UCSD-AML1 (cell line): ENCODE measurements around the gene GLRX2.

Source experiments
- DNase-seq: peaks from one replicate; lab custom pipeline; 2025; ENCODE audit not compliant: unreplicated experiment; lab: John Stamatoyannopoulos, UW

GLRX2 gene

DNA sequence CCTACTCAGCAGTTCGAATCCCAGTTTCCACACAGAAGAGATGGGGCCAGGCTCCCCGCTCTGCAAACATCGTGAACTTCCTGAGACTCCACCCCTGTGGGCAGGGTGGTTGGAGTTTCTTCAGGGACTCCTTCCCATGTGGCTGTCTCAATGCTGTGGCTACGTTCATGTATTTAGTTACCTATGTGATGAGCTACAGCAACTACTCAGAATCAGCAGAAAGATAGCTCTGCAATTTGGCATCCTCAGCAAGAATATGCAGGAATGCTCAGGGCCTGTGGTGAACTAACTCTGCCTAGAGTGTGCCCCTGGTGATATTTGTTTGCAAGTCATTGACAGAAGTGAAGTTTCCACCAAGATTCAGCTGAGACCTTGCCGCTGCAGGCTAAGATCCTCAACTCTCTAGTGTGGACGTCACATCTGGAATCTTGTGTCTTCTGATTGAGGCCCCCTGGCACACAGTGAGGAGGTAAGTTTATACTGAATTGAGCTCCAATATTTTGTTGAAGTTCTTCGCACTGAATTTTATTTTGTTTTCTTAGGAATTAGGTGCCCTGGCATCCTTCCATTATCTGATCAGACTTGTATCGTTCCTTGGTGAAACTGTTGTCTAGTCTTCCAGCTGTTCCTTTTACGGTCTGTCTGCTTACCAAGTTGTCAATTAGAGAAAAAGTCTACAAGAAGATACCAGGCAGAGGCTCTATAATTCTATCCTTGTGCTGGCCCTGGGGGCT lies 8.2 kb upstream of the GLRX2 start:
- DNase-seq, result no peak

DNA sequence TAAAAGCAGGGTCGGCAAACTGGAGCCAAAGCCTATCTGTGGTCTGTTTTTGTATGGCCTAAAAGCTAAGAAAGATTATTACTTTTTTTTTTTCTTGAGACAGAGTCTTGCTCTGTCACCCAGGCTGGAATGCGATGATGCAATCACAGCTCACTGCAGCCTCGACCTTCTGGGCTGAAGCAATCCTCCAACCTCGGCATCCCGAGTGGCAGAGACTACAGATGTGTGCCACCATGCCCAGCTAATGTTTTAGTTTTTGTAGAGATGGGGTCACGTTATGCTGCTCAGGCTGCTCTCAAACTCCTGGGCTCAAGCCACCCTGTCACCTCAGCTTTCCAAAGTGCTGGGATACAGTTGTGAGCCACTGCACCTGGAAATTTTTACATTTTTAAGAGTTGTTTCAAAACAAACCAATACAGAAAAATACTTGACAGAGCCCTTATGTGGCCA lies 6.5 kb upstream of the GLRX2 start:
- DNase-seq, result peak; percentile 17

GRCh38 chr1:193110864-193111263 lies 5.7 kb upstream of the GLRX2 start:
- no peak for DNase-seq

DNA sequence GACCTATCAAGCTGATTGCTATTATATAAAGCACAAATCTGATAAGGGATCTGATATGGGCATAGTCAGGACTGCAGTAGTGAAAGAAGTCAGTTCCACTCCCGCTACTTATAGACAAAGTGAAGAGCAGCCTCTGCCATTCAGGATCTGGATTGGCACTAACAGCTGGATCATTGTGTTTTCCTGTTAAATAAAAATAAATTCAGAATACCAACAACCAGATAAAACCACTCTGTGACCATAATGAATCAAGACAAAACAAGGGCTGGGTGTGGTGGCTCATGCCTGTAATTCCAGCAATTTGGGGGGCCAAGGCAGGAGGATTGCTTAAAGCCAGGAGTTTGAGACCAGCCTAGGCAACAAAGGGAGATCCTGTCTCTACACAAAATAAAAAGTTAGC lies 5.0 kb upstream of the GLRX2 start:
- no peak for DNase-seq

- no peak for DNase-seq
These were observed 4.4 kb upstream of the GLRX2 start for GRCh38 chr1:193109619-193110018.

GRCh38 chr1:193108471-193108870 lies 3.3 kb upstream of the GLRX2 start:
- DNase-seq, result no peak

- DNase-seq, result no peak
These were observed 585 bp upstream of the GLRX2 start for GRCh38 chr1:193105821-193106177.

GRCh38 chr1:193104502-193104906 lies 710 bp downstream of the GLRX2 start:
- DNase-seq, result peak; percentile 58

DNA sequence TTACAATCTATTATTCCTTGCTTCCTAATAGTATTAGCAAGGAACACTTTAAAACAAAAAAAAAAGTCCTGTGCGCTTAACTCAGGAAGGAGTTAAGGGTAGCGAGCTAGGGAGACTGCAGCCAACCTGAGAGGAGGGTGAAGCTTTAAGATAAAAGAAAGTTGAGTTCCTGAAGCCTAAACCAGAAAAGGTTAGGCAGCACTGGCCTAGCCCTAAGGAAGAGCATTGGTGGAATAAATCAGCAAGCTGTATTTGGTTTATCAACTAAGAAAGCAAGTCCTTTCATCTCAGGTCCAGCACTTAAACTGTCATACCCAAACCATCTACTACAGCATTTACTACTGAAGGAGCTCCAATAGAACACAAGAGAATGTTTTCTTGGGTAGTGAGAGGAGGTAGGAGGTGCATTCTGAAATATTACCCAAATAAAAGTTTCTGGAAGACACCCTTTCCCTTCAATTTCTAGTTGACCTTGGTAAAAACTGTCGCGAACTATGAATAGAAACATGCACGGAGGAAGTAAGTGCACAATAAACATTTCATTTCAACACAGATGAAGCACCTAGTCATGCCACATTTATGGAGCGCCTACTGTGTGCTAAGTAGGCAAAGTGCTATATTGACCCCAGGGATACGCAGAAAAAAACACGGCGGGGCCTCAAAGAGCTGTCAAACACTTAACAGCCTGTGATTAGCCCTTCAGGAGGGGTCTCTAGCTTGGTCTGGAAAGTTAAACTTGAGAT lies 1.3 kb downstream of the GLRX2 start:
- no peak for DNase-seq

DNA sequence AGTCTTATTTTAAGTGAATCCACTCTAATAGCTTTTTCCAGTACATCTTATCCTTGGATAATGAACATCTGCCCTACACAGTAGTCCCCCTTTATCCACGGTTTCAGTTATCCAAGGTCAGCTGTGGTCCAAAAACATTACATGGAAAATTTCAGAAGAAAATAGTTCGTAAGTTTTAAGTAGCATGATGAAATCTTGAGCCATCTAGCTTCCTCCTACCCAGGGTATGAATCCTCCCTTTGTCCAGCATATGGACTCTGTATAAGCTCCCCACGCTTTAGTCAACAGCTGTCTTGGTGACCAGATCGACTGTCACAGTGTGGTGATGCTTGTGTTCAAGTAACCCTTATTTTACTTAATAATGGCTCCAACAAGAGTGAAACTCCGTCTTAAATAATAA lies 2.6 kb downstream of the GLRX2 start:
- no peak for DNase-seq

DNA sequence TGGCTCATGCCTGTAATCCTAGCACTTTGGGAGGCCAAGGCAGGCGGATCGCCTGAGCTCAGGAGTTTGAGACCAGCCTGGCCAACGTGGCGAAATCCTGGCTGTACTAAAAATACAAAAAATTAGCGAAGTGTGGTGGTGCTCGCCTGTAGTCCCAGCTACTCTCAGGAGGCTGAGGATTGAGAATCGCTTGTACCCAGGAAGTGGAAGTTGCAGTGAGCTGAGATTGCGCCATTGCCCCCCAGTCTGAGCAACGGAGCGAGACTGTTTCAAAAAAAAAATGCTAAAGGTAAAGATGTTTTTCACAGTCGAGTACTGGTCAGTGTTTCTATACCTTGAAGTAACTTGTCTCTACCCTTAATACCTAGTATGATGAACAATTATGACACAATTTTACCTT lies 11.1 kb downstream of the GLRX2 start:
- no peak for DNase-seq

DNA sequence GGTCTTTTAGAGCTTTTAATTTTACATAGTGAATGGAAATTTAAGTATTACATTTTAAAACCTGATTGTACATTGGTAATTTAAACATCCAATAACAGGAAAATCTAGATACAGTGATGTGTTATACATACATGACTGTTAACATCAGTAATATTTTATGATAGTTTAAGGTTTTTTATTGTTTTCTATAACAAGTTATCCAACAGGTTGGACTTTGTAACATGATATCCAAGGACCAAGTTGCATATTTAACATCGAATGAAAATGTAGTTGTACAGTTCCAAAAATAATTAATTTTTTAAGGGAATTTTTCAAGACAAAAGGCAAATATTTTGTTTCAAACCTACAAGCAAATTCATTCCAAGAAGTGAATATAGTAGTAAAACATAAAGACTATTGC lies 14.3 kb downstream of the GLRX2 start:
- no peak for DNase-seq

DNA sequence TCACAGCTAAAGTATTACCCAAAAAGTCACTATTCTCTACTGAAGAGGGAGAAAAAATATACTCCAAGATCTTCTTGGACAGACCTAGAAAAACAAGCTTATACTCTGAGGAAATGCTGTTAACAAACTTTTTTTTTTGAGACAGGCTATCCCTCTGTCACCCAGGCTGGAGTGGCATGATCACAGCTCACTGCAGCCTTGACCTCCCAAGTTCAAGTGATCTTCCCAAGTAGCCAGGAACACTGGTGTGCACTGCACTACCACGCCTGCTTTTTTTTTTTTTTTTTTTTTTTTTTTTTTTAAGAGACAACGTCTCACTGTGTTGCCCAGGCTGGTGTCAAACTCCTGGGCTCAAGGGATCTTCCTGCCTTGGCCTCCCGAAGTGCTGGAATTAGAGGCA lies 17.3 kb downstream of the GLRX2 start:
- DNase-seq, result no peak

GRCh38 chr1:193086342-193086741 lies 18.9 kb downstream of the GLRX2 start:
- no peak for DNase-seq

DNA sequence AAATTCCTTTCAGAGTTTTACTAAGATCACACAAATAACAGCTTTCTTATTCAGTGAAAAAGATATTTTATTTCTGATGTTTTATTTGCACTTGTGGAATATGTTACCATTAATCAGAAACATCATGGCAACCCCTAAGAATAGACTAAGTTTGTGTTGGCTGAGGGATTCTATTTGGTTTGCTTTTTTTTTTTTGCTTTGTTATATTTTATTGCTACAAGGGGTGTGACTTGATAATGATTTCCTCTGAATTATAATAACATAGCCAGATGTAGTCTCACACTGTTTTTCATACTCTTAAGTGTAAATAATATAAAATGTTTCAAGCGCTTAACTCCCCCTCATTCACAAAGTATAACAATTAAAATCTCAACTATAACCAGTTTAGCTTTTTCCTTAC lies 20.0 kb downstream of the GLRX2 start:
- DNase-seq, result no peak

- DNase-seq, result no peak
These were observed 21.7 kb downstream of the GLRX2 start for GRCh38 chr1:193083365-193084088.

DNA sequence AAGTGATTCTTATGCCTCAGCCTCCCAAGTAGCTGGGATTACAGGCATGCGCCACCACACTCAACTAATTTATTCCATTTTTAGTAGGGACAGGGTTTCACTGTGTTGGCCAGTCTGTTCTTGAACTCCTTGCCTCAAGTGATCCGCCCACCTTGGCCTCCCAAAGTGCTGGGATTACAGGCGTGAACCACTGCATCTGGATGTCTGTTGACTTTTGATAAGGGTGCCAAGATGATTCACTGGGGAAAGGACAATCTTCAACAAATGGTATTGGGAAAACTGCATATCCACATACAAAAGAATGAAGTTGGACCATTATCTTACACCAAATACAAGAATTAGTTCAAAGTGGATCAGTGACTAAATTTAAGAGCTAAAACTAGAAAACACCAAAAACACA lies 26.0 kb downstream of the GLRX2 start:
- no peak for DNase-seq

- DNase-seq, result no peak
These were observed 27.2 kb downstream of the GLRX2 start for GRCh38 chr1:193077991-193078390.

DNA sequence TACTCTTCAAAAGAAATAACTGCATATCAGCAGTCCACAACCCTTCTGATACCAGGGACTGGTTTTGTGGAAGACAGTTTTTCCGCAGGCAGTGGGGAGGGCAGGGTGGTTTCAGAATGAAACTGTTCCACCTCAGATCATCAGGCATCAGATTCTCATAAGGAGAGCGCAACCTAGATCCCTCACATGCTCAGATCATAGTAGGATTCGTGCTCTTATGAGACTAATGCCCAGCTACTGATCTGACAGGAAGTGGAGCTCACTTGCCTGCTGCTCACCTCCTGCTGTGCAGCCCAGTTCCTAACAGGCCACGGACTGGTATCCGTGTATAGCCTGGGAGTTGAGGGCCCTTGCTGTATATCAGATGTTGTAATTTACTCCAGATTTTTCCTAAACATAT lies 34.3 kb downstream of the GLRX2 start:
- peak; percentile 19 for DNase-seq

DNA sequence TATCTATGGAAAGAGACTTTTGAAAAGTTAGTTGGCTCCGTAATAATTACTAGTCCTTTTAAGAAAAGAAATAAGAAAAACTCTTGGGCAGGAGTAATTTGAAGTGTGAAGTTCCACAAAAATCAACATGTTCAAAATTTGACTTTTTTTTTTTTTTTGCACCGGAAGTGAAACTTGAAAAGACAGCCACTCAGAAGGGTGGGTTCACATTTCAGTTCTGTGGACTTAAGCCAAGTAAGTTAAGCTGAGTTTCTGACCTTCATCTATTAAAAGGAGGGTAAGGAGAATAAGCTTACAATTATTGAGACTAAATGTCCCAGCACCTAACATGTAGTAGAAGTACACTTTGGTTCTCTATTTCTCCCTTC lies 34.8 kb downstream of the GLRX2 start:
- no peak for DNase-seq

- DNase-seq, result no peak
These were observed 35.3 kb downstream of the GLRX2 start for GRCh38 chr1:193069748-193070385.

DNA sequence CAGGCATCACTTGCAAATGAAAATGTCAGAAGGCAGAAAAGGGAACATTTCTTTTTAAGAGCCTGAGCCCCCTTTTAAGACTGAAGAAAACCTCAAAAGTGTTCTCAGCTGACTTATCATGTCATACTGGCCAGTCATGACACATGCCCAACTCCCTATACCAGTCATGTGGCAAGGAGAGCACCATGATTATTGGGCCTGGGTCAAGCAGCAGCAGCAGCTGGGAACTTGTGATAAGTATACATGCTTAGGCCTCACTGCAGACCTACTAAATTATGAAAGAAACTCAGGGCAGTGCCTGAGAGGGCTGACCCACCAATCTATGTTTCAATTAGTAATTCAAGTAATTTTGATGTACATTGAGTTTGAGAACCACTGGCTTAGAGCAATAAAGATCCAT lies 37.2 kb downstream of the GLRX2 start:
- no peak for DNase-seq
